Measurements from ENCODE around the gene MKNK1.

MKNK1 gene

GRCh38 chr1:46595127-46595526, 8.9 kb downstream of the MKNK1 start:
- DNase-seq (ENCODE audit: low read depth): no peak

GRCh38 chr1:46594063-46594462, 10.0 kb downstream of the MKNK1 start:
- DNase-seq (ENCODE audit: low read depth): no peak

- DNase-seq (ENCODE audit: low read depth): no peak
These were observed 11.2 kb downstream of the MKNK1 start for GRCh38 chr1:46592823-46593222.

GRCh38 chr1:46589529-46589928, 14.5 kb downstream of the MKNK1 start:
- DNase-seq (ENCODE audit: low read depth): no peak

GRCh38 chr1:46587069-46587468, 17.0 kb downstream of the MKNK1 start:
- DNase-seq (ENCODE audit: low read depth): no peak

GRCh38 chr1:46585312-46585938, 18.6 kb downstream of the MKNK1 start:
- DNase-seq (ENCODE audit: low read depth): no peak

- DNase-seq (ENCODE audit: low read depth): no peak
These were observed 20.6 kb downstream of the MKNK1 start for GRCh38 chr1:46583494-46583893.

GRCh38 chr1:46582972-46583371, 21.1 kb downstream of the MKNK1 start:
- DNase-seq (ENCODE audit: low read depth): no peak

GRCh38 chr1:46581681-46582455, 22.2 kb downstream of the MKNK1 start:
- no peak for DNase-seq (ENCODE audit: low read depth)

GRCh38 chr1:46580140-46580903, 23.7 kb downstream of the MKNK1 start:
- DNase-seq (ENCODE audit: low read depth): no peak

GRCh38 chr1:46577671-46578070, 26.4 kb downstream of the MKNK1 start:
- DNase-seq (ENCODE audit: low read depth): no peak

- DNase-seq (ENCODE audit: low read depth): no peak
These were observed 27.5 kb downstream of the MKNK1 start for GRCh38 chr1:46576596-46576995.

- no peak for DNase-seq (ENCODE audit: low read depth)
These were observed 28.3 kb downstream of the MKNK1 start for GRCh38 chr1:46575778-46576177.

- DNase-seq (ENCODE audit: low read depth): no peak
These were observed 28.8 kb downstream of the MKNK1 start for GRCh38 chr1:46575300-46575699.

- DNase-seq (ENCODE audit: low read depth): no peak
These were observed 32.3 kb downstream of the MKNK1 start for GRCh38 chr1:46571691-46572225.

GRCh38 chr1:46569884-46570725, 34.0 kb downstream of the MKNK1 start:
- DNase-seq (ENCODE audit: low read depth): no peak

- DNase-seq (ENCODE audit: low read depth): no peak
These were observed 35.0 kb downstream of the MKNK1 start for GRCh38 chr1:46569116-46569515.

GRCh38 chr1:46568461-46568891, 35.6 kb downstream of the MKNK1 start:
- no peak for DNase-seq (ENCODE audit: low read depth)

GRCh38 chr1:46563341-46563740, 40.7 kb downstream of the MKNK1 start:
- no peak for DNase-seq (ENCODE audit: low read depth)

- DNase-seq (ENCODE audit: low read depth): no peak
These were observed 41.6 kb downstream of the MKNK1 start for GRCh38 chr1:46562498-46562897.

- DNase-seq (ENCODE audit: low read depth): no peak
These were observed 45.1 kb downstream of the MKNK1 start for GRCh38 chr1:46558966-46559365.
